CMK (cell line): ENCODE measurements around the gene SPEN.
"Not testable (repeated sequence)": the region's sequence is repeated elsewhere in the genome, so short reads cannot be mapped to it uniquely, and the experiment has no call there.

Source experiments
- DNase-seq: peaks from one replicate; pipeline ENCODE4 v3.0.0-alpha.2; 2010; ENCODE audit warnings: low read depth

The SPEN gene

DNA sequence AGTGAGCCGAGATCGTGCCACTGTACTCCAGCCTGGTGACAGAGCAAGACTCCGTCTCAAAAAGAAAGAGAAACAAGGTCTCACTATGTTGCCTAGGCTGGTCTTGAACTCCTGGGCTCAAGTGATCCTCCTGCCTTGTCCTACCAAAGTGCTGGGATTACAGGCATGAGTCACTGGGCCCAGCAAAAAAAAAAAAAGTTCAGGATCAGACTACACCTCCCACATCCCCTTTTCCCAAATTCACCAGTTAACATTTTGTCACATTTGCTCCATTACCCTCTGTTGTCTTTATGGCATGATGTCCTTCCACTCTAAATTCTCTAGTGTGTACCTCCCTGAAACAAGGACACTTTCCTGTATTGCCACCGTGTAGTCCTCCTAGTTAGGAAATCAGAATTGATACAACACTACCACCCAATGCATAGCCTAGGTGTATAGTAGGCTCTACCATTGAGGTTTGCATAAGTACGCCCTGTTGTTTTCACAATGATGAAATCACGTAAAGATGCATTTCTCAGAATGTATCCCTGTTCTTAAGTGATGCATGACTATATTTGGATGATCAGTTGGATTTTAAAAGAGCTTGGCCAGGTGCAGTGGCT, 10.7 kb downstream of the SPEN start:
- no peak for DNase-seq

- DNase-seq = no peak
Measured at GRCh38 chr1:15858672-15859372, 11.3 kb downstream of the SPEN start.

- no peak for DNase-seq
Measured at GRCh38 chr1:15863156-15863901, 15.8 kb downstream of the SPEN start.

- no peak for DNase-seq
Measured at GRCh38 chr1:15866721-15867201, 19.3 kb downstream of the SPEN start.

DNA sequence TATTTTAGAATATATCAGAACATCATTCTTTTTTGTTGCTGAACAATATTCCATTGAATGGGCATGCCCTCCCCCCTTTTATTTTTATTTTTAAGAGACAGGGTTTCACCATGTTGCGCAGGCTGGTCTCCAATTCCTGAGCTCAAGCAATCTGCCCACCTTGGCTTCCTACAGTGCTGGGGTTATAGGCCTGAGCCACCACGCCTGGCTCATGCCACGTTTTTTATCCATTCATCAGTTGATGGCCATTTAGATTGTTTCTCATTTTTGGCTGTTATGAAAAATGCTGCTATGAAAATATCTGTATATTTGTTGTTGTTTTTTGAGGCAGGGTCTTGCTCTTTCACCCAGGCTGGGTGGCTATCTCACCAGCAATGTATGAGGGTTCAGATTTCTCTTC, 19.8 kb downstream of the SPEN start:
- no peak for DNase-seq

- DNase-seq = no peak
Measured at GRCh38 chr1:15869413-15869812, 21.9 kb downstream of the SPEN start.

DNA sequence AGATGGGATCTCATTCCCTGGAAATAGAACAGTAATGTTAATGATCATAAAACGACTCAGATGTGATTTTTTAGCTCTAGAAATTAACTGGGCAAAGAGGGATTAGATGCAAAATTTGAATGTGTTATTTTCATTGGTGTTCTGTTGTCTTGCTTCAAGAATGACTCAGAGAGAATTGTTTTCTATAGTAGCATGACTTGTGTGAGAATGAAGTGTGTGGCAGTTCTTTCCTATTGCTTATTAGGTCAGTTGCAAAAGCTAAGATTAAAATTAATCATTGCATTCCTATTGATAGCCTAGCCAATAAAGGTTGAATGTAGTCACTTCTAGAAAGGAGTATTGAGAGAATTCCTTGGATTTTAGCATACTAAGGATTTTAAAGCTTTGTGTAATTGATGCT, 22.9 kb downstream of the SPEN start:
- no peak for DNase-seq

DNA sequence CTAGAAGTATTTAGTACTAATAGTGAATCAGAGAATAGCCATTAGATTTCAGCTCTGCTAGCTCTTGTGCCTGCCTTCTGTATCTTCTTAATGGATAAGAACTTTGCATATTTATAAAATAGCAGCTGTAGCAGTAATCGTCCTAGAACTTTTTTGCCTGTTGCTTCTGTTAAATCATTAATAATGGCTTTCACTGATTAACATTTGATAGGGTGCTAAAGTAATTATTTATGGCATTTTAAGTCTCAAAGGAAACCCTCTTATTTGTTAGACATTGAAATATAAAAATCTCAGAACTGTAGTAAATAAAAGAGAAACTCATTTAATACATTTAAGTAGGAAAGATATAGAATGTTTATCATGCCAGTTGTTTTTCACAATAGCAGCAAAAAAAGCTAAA, 27.0 kb downstream of the SPEN start:
- DNase-seq = no peak

GRCh38 chr1:15876357-15877055, 29.0 kb downstream of the SPEN start:
- no peak for DNase-seq

DNA sequence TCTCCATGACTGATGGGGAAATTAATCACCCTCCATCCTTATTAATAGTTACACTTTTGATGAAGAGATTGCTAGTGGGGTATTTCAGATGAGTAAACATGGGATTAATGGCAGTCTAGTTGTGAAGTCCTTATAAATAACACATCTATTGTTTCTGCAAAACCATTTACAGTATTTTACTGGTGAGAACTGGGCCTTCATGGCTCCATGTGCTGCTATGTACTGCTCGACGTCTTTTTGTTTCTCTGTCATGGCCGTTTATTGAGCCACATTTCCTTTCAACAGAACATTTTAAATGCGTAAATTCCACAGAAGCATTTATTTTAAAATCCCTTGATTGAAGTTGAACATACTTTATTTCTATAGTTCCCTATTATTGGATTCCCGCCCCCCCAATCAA, 34.5 kb downstream of the SPEN start:
- DNase-seq = no peak

- DNase-seq = no peak
Measured at GRCh38 chr1:15882665-15883064, 35.2 kb downstream of the SPEN start.

DNA sequence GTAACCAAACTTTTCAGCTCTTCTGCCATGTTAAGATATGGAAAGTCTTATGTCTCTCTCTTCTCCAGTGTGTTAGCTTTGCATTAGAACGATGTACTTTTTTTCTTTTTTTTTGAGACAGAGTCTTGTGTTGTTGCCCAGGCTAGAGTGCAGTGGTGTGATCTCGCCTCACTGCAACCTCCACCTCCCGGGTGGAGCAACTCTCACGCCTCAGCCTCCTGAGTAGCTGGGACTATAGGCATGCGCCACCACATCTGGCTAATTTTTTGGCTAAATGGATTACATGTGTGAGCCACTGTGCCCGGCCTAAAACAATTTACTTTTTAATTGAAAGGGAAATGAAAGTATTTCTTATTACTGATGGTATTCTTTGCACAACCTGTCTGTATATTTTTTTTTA, 35.8 kb downstream of the SPEN start:
- DNase-seq = no peak

DNA sequence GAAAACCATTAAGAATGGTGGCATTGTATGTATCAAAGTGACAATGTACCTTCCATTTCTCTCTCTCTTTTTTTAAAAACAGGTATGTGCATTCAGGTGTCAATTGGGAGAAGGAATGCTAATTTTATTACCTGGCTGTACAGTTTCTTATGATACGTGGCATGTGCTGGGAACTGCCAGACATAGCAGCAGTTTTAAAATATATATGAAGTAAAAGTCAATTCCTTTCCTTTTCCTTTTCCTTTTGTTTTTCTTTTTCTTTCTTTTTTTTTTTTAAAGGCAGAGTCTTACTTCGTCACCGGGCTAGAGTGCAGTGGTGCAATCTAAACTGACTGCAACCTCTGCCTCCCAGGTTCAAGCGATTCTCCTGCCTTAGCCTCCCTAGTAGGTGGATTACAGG, 37.0 kb downstream of the SPEN start:
- DNase-seq = no peak

- DNase-seq = no peak
Measured at GRCh38 chr1:15885269-15885668, 37.8 kb downstream of the SPEN start.

- peak; percentile 87 for DNase-seq
Measured at GRCh38 chr1:15885701-15886610, 38.4 kb downstream of the SPEN start.

DNA sequence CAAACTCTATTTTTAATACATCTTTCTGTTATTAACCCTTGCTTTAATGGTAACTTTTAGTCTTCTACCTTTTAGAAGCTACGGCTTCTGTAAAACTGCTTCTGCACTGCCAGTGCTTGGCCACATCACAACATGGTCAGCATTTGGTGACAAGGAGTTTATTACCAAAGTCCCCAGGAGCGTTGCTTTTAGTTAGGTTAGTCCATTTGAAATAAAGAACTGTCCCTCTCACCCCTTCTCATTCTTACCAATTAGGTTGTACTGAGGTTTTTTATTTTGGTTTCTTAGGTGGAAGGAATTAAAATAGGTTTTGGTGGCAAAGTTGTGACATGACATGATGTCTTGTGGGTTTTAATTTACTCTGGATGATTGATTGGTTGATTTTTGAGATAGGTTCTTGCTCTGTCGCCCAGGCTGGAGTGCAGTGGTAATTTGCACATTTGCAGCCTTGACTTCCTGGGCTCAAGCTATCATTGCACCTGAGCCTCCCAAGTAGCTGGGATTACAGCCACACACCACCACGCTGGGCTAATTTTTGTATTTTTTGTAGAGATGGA, 39.2 kb downstream of the SPEN start:
- DNase-seq = no peak

DNA sequence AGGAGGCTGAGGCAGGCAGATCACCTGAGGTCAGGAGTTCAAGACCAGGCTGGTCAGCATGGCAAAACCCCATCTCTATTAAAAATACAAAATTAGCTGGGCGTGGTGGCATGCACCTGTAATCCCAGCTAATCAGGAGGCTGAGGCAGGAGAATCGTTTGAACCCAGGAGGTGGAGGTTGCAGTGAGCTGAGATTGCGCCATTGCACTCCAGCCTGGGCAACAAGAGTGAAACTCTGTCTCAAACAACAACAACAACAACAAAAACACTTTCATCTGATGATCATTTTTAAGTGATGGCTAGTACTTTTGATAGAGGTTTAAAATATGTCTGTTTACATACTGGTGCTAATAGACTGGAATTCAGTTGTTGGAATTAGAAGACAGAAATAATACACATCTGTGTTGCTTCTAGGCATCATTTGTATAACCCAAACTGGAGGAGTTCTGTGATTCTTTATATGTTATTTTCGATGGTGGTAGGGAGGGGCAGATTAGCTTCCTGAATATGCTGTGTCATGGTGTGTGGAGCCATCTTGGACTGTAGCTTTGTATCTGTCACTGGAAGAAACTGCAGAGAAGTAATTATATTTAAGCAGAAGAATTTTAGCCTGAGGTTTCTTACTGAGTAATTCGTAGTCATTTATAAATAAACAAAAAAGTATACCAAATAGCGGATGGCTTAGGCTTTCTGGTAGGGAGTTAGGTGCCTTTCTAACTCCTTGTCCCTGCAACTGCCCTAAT, 45.5 kb downstream of the SPEN start:
- DNase-seq = not testable (repeated sequence)

DNA sequence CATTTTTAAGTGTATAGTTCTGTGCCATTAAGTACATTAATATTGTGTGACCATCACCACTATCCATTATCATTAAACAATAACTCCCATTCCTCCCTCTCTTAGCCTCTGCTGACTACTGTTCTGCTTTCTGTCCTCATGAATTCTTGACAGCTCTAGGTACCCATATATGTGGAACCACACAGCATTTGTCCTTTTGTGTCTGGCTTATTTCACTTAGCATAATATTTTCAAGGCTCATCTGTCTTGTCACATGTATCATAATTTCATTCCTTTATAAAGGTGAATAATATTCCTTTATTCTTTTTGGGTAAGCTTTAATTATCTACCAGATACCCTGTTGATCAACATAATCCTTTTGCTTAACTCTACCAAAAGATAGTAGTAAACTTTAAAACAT, 47.7 kb downstream of the SPEN start:
- no peak for DNase-seq

DNA sequence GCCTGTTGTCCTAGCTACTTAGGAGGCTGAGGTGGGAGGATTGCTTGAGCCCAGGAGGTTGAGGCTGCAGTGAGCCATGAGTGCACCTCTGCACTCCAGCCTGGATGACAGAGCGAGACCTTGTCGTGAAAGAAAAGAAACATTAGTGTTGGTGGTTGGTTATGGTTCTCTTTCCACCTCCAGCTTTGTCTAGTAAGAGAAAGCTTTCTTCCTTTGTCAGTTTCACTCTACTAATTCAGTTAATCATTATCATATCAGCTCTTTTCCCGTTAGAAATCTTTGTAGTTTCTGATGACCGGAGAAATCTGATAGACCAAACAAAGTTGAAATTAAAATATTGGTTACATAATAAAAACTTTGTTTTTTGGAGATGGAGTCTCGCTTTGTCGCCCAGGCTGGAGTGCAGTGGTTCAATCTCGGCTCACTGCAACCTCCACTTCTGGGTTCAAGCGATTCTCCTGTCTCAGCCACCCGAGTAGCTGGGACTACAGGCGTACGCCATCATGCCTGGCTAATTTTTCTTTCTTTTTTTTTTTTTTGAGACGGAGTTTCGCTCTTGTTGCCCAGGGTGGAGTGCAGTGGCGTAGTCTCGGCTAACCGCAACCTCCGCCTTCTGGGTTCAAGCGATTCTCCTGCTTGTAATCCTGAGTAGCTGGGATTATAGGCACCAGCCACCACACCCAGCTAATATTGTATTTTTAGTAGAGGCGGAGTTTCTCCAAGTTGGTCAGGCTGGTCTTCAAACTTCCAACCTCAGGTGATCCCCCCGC, 49.5 kb downstream of the SPEN start:
- not testable (repeated sequence) for DNase-seq

DNA sequence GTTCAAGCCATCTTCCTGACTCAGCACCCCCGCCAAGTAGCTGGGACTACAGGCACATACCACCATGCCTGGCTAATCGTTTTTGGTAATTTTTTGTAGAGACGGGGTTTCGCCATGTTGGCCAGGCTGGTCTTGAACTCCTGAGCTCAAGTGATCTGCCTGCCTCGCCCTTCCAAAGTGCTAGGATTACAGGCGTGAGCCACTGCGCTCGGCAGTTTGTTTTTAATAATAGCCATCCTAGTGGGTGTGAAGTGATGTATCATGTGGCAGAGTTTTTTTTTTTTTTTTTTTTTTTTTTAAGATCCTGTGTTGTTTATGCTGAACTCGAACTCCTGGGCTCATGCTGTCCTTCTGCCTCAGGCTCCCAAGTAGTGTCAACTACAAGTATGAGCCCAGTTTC, 51.8 kb downstream of the SPEN start:
- DNase-seq = no peak
